Fibroblast of lung (primary cell): ENCODE results near the gene COPG1.

Experiments used
- CTCF ChIP-seq, 2 donors: IDR thresholded peaks in 1 of 2; conservative IDR thresholded peaks in 1 of 2; 1 replicate in 1 of 2; 2 replicates in 1 of 2; pipeline ENCODE4 v1.5.1; 2011 to 2012; ENCODE audit warnings: low read length in 2 of 2, control low read depth in 1 of 2, inconsistent platforms in 1 of 2, low read depth in 1 of 2, mild to moderate bottlenecking in 1 of 2
- EZH2 ChIP-seq: IDR thresholded peaks from 2 replicates; pipeline ENCODE4 v1.5.1; 2012; ENCODE audit warnings: low read length, control low read depth, mild to moderate bottlenecking; ENCODE audit errors: missing control alignments

- TF ChIP-seq EZH2: no peak
- no peak for TF ChIP-seq CTCF (conservative IDR thresholded peaks at IDR 0.05 in 1 of 2, IDR thresholded peaks at IDR 0.05 in 1 of 2; ENCODE audit: low read depth in 1 of 2, low read length in 2 of 2)
Measured at GRCh38 chr3:129304962-129305222, 55.5 kb downstream of the COPG1 start.
